Stimulated activated CD8-positive, alpha-beta memory T cell treated with anti-CD3 and anti-CD28 coated beads, Interleukin-7, amount 100 ng/mL, for 24 hours (primary cell): Measurements from ENCODE around the gene SLC24A1.

ENCODE experiments used
- DNase-seq: peaks from one replicate; pipeline ENCODE4 v3.0.0-alpha.2; 2020; ENCODE audit warnings: low read depth

The SLC24A1 gene

DNA sequence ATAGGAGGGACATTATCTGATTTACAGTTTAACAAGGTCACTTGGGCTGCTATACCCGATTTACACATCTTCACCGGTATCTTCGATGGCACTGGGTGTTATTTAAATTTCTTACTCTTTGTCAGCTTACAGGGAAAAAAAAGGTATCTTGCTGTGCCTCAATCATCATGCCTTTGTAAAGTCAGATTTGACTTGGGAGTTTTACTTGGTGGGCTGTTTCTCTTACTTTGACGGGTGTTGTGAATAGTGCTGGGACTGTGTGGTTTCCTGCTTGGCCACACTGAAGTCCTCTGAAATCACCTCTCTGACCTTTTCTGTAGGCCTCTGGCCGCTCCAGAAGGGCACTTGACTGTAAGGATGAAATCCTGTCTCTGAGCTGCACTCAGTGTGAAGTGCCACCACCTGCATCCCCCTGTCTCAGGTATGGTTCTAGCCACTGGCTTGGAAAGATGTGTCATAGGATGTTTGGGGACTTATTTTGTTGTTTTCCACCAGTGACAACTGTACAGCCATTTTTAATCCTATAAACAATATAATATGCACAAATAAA lies 3.1 kb upstream of the SLC24A1 start:
- no peak for DNase-seq

DNA sequence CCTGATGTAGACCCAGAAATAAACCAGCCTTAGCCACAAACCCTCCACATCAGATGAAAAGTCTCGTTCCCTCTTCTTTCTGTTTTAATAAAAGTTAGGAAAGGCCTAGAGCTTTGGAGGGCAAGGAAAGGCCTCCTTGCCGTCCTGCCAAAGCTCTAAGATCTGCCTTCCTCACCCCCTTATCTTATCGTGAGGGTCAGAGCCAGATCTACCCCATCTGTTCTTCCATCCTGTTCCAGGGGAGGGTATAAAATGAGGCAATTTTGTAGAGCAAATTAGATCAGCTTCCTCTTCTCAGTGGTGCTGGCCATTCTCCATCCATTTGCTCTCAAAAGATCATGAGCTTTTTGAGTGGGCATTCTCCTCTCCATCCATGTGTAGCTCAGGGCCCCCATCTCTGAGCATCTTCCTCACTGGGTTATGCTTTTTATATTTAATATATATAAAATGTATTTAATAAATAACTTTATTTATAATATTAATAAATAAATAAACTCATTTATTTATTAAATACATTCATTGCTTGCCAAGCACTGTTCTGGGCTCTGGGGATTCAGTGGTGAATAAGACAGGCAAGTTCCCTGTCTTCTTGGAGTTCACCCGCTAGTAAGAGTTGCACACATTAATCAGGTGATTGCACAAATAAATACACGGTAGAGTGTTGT lies 2.0 kb upstream of the SLC24A1 start:
- DNase-seq, result no peak

- no peak for DNase-seq
Observed at GRCh38 chr15:65620833-65621232, 905 bp upstream of the SLC24A1 start.

GRCh38 chr15:65623103-65623502 lies 1.4 kb downstream of the SLC24A1 start:
- DNase-seq, result no peak

DNA sequence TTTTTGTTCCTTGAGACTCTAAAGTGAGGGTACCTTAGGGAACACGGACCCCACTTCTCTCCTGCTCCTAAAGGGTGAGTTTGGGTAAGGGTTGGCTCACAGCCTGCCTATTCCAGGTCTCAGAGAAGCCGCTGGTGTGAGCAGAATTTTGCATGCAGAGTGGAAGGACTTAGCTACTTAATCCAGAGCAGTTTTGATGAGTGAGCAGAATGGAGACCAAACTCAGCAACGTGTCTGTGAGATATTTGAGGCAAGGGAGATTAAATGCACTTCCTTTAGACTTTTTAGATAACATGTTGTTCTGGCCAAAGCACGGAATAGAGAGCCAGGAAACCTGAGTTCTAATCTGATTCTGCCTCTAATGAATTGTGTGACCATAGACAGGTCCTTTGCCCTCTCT lies 5.1 kb downstream of the SLC24A1 start:
- no peak for DNase-seq

GRCh38 chr15:65629548-65629947 lies 7.8 kb downstream of the SLC24A1 start:
- no peak for DNase-seq

GRCh38 chr15:65630760-65631159 lies 9.0 kb downstream of the SLC24A1 start:
- no peak for DNase-seq

DNA sequence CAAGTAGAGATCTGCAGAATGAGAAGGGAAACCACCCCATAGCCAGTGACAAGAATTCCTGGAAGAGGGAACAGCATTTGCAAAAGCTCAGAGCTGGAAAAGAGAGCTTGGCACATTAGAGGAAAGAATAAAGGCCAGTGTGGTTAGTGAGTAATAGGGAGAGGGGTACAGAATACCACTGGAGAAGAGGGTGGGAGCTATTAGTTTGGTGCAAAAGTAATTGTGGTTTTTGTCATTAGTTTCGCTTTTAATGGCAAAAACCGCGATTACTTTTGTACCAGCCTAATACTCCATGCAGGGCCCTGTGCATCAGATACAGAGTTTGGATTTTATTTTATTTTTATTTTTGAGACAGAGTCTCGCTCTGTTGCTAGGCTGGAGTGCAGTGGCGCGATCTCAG lies 9.8 kb downstream of the SLC24A1 start:
- DNase-seq, result no peak

DNA sequence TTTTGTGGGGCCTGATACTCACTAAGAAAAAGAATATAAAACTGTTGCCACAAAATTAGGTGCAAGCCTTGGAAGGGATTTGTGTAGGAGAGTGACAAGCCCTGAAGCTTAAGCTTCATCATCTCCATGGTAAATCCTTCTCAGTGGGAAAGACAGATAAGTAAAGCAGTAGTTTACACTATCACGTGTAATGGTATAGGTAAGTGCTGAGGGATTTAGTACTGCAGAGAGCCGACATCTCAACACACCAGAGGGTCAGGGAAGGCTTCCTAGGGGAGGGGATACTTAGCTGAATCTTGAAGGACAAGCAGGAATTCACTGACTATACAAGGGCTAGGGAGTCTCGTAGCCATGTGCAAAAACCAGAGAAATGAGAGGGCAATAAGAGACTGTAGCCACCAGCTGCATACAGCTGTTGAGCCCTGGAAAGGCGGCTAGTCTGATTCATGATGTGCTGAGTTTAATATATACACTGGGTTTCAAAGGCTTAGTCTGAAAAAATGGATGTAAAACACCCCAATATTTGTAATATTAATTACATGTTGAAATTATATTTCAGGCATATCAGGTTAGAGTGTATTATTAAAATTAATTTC lies 11.1 kb downstream of the SLC24A1 start:
- DNase-seq, result no peak

- DNase-seq, result no peak
Observed at GRCh38 chr15:65633752-65634151, 12.0 kb downstream of the SLC24A1 start.

- DNase-seq, result no peak
Observed at GRCh38 chr15:65634356-65634755, 12.6 kb downstream of the SLC24A1 start.

GRCh38 chr15:65638109-65638508 lies 16.4 kb downstream of the SLC24A1 start:
- DNase-seq, result no peak

DNA sequence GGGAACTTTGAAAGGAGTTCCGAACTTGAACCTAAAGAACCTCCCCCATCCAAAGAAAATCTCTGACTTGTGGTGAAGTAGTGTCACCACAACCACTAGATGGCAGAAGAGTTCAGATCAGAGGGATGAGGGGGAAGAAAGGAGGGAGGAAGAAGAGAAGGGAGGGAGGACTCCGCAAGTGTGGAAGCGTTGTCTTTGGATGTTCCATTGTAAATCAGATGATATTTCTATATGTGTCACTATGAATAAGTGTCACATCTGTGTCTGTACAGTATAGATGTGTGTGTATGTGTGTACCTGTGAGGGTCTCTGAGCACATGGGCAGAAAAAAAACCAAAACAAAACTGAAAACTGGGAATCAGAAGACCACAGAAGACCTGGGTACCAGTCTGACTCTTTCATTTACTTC lies 16.9 kb downstream of the SLC24A1 start:
- no peak for DNase-seq

DNA sequence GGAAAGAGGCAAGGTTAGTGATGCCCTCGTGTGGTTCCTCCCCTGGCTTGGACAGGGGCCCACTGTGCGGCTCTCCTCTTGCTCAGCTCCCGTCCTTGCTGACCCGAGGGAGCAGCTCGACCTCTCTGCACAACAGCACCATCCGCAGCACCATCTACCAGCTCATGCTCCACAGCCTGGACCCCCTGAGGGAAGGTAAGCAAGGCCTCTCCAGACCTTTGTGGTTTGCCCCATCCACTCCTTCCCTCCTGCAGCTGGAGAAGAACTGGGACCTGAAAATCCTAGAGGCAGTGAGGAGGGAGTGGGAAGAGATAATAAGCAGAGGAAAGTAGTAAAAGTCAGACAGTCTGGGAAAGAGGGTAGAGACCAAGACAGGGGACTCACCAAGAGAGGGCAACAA lies 17.8 kb downstream of the SLC24A1 start:
- no peak for DNase-seq

- DNase-seq, result no peak
Observed at GRCh38 chr15:65641768-65642475, 20.2 kb downstream of the SLC24A1 start.

DNA sequence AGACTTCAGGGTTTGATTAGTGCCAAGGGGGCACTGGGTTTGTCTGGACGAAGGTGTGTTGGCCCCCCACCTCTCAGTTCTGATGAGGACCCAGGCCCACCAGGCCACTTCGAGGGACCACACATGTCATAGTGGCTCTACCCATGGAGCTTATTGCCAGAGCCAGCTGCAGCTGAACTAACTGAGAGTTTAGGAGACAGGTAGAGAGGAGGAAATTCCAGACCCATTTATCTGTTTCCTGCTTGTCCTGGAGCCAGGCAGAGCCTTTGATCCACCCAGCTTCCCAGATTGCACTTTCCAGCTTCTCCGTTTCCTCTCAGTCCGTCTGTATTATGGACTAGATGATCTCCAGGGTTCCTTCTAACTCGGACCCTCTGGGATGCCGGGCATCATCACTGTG lies 20.9 kb downstream of the SLC24A1 start:
- DNase-seq, result no peak

- no peak for DNase-seq
Observed at GRCh38 chr15:65644282-65644681, 22.5 kb downstream of the SLC24A1 start.

GRCh38 chr15:65645392-65645791 lies 23.7 kb downstream of the SLC24A1 start:
- no peak for DNase-seq

- no peak for DNase-seq
Observed at GRCh38 chr15:65646486-65646885, 24.7 kb downstream of the SLC24A1 start.

DNA sequence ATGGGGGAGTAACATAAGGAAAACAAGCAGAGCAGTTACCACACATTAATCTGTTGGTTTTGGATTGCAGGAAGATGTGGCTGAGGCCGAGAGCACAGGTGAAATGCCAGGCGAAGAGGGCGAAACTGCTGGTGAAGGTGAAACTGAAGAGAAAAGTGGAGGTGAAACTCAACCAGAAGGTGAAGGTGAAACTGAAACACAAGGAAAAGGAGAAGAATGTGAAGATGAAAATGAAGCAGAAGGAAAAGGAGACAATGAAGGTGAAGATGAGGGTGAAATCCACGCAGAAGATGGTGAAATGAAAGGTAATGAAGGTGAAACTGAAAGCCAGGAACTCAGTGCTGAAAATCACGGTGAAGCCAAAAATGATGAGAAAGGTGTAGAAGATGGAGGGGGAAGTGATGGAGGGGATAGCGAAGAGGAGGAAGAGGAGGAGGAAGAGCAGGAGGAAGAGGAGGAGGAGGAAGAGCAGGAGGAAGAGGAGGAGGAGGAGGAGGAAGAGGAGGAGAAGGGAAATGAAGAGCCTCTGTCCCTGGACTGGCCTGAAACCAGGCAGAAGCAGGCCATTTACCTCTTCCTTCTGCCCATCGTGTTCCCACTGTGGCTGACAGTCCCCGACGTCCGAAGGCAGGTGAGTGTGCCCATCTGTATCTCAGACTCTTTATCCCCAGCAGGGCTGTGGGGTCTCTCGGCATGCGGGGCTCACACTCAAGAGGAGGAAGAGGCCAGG lies 28.7 kb downstream of the SLC24A1 start:
- no peak for DNase-seq

DNA sequence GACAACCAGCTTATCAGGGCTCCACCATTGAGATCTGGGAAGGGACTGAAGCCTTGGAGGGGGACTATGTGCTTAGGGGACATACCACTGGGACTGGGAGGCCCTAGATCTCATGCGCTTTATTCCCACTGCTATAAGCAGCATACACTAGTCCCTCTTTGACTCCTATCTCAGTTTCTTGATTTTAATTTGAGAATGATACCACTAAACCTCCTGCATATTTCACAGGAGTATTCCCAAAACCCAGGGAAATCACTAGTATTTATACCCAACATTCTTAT lies 29.2 kb downstream of the SLC24A1 start:
- DNase-seq, result no peak

DNA sequence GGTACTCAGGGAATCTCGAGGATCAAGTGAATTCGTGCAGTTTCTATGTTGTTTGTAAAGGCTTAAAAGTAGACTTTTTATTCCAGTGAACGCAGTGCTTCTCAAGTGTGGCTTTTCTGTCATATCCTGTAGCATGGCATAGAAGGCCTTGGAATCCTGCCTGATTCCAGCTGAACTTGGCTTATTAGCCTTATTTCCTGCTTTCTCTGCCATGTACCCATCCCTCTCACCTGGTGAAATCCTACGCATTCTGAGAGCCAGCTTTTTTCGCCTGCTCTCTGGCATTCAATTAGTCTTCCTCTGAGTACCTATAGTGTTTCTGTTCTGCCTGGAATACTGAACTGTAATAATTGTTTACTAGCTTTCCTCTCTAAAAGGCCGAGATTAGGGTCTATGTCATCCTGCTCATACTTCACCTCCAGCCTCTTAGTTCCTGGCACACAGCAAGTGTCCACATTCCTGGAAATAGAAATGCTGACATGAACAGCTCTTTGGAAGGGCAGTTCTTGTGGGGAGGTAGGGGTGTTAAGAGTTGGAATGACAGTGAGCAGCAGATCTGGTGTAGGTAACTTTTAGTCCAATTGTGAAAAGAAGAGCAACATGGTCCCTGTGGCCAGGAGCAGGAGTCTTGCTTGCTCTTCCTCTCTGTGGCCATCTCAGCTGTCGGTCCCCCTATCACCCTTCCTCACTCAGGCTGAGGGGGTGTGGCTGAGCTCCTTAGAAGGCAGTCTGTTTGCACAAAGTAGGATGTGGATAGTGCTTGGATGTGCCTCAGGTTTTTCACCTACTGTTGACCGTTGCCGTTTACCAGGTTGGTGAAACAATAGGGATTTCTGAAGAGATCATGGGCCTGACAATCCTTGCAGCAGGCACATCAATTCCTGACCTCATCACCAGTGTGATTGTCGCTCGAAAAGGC lies 30.4 kb downstream of the SLC24A1 start:
- DNase-seq, result no peak
